ENCODE measurements around the gene ZC3H18. TPM values are rescaled to one million over a fixed set of nuclear protein-coding genes. Genes with fewer than 3 reads are reported as not detected.

The ZC3H18 gene
- total and polyA plus RNA-seq, 2 of the 4 experiments (the other 2 are of a cell fraction): 3.4 to 21.3 TPM

DNA sequence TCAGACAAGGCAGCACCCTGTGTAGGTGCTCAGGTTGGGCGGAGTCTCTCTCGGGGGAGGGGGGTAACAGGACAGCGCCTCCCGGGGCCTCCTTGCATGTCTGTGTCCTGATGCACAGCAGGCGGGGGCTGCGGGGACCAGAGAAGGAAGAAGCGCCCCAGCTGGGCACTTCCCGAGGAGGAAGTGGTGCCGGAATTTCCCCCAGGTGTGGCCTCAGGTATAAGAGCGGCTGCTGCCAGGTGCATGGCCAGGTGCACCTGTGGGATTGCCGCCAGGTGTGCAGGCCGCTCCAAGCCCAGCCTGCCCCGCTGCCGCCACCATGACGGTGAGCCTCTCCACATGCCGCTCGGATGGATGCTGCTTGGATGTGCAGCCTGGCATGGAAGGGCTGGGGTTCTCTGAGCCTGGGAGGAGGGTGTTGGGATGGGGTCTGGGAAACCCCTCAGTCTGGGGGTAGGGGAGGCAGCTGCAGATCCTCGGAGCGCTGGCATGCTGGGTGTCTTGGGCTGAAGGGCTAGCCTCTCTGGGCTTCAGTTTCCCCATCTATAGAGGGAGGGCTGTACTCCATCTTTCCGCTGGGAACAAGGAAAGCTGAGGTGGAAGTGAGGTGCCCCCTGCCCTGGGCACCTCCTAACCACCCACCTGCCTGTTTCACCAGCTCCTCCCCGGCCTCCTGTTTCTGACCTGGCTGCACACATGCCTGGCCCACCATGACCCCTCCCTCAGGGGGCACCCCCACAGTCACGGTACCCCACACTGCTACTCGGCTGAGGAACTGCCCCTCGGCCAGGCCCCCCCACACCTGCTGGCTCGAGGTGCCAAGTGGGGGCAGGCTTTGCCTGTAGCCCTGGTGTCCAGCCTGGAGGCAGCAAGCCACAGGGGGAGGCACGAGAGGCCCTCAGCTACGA, 68.4 kb downstream of the ZC3H18 start, which contains the start of gene IL17C:
Gene IL17C (plus strand): TSS at position 250 of the 908 bp plus-strand sequence. CDS start 70 bp downstream, at position 320.
- H4K20me1 ChIP-seq (ENCODE audit: insufficient read depth, low read length): peaks cover 5% of the 10 kb centered on the region
- dilution Hi-C loops (cut with HindIII; ENCODE audit: low sequenced_read_pairs, unreplicated experiment): no loop called here
- BruUV-seq (replicated peaks): no TSS peak
- no peak within 1 kb of the TSS for H3K4me2 ChIP-seq (ENCODE audit: low read depth, low read length)
- H4K8ac ChIP-seq (ENCODE audit: low read depth in 2 of 2, low read length in 2 of 2): no peak within 1 kb of the TSS
- H3K27ac ChIP-seq (ENCODE audit: insufficient read depth, low read length): no peak within 1 kb of the TSS
- H3K36me3 ChIP-seq (ENCODE audit: control insufficient read depth, insufficient read depth, low read length): peaks cover 4% of the 10 kb centered on the region; the same call in 1 of the 2 replicates
- no peak within 1 kb of the TSS for H4K91ac ChIP-seq (ENCODE audit: insufficient read depth, low read depth, low read length)
- H3K9me1 ChIP-seq (ENCODE audit: insufficient read depth, low read length): peaks cover 2% of the 10 kb centered on the region; the same call in 1 of the 2 replicates
- no peaks in the 10 kb centered on the region for H3K9me3 ChIP-seq (ENCODE audit: control insufficient read depth, insufficient read depth, low read length)
- 38% methylated on average over 10 of the region's 27 CpGs; no CpG with 5 or more reads in 1 of the 2 experiments for WGBS, 2 experiments (ENCODE audit: extremely low coverage in 2 of 2, insufficient read length in 1 of 2)
- no peak within 1 kb of the TSS for H3K4me3 ChIP-seq (ENCODE audit: insufficient read depth, low read depth, low read length)
- ChIA-PET CTCF (no interaction called here), POLR2A (ENCODE audit: unreplicated experiment) (no interaction called here)
- no peak within 1 kb of the TSS for H2BK15ac ChIP-seq (ENCODE audit: low read depth, low read length)
- no peak within 1 kb of the TSS for H3K18ac ChIP-seq (ENCODE audit: low read depth, low read length)
- no peak within 1 kb of the TSS for H2AFZ ChIP-seq (replicated peaks; ENCODE audit: low read length, poor library complexity)
- H3K14ac ChIP-seq (replicated peaks; ENCODE audit: low read depth, low read length): no peak within 1 kb of the TSS
- no peak within 1 kb of the TSS for H3K9ac ChIP-seq (ENCODE audit: low read depth, low read length)
- H2BK5ac ChIP-seq (ENCODE audit: low read depth, low read length, poor library complexity, severe bottlenecking): no peak within 1 kb of the TSS
- H3K23ac ChIP-seq (ENCODE audit: low read depth, low read length): no peak within 1 kb of the TSS
- DNase-seq (no peak), ATAC-seq (ENCODE audit: low read depth) (no peak)
- no peak within 1 kb of the TSS for H4K5ac ChIP-seq (ENCODE audit: low read depth, low read length)
- H3K4ac ChIP-seq (ENCODE audit: low read depth, low read length): no peak within 1 kb of the TSS
- no peaks in the 10 kb centered on the region for H3K79me1 ChIP-seq (ENCODE audit: low read depth in 1 of 2, low read length in 2 of 2)
- peaks cover 11% of the 10 kb centered on the region for H3K4me1 ChIP-seq (ENCODE audit: control insufficient read depth, insufficient read depth, low read length)
- intact Hi-C loops (cut with micrococcal nuclease): no loop called here
- TF ChIP-seq, protein P1, sequence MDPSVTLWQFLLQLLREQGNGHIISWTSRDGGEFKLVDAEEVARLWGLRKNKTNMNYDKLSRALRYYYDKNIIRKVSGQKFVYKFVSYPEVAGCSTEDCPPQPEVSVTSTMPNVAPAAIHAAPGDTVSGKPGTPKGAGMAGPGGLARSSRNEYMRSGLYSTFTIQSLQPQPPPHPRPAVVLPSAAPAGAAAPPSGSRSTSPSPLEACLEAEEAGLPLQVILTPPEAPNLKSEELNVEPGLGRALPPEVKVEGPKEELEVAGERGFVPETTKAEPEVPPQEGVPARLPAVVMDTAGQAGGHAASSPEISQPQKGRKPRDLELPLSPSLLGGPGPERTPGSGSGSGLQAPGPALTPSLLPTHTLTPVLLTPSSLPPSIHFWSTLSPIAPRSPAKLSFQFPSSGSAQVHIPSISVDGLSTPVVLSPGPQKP (IDR thresholded peaks at IDR 0.05; ENCODE audit: borderline replicate concordance, low read depth, low read length): no peak
- TF ChIP-seq FOS (IDR thresholded peaks at IDR 0.05; ENCODE audit: low read depth, low read length) (no peak), NFE2L2 (IDR thresholded peaks at IDR 0.05; ENCODE audit: low read depth, low read length) (no peak), MAFK (IDR thresholded peaks at IDR 0.05; ENCODE audit: low read depth, low read length) (no peak), MXI1 (IDR thresholded peaks at IDR 0.05; ENCODE audit: borderline replicate concordance, low read depth, low read length) (no peak), POLR2A (IDR thresholded peaks at IDR 0.05; ENCODE audit: low read depth, low read length) (no peak), MAZ (IDR thresholded peaks at IDR 0.05; ENCODE audit: borderline replicate concordance, low read depth, low read length) (no peak)
- TF ChIP-seq, protein P2, sequence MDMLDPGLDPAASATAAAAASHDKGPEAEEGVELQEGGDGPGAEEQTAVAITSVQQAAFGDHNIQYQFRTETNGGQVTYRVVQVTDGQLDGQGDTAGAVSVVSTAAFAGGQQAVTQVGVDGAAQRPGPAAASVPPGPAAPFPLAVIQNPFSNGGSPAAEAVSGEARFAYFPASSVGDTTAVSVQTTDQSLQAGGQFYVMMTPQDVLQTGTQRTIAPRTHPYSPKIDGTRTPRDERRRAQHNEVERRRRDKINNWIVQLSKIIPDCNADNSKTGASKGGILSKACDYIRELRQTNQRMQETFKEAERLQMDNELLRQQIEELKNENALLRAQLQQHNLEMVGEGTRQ (IDR thresholded peaks at IDR 0.05; ENCODE audit: low read depth, low read length): no peak
- H3K27me3 ChIP-seq (ENCODE audit: control insufficient read depth, insufficient read depth, low read length): peaks cover 27% of the 10 kb centered on the region
- in situ Hi-C loops (cut with MboI; ENCODE audit: low sequenced_read_pairs): no loop called here
- no peak within 1 kb of the TSS for H3K56ac ChIP-seq (ENCODE audit: extremely low read depth, insufficient read depth, low read length)
- no peak within 1 kb of the TSS for H2BK20ac ChIP-seq (ENCODE audit: low read depth, low read length)
- no peak within 1 kb of the TSS; the same call in 1 of the 2 replicates for H2AK5ac ChIP-seq (ENCODE audit: low read depth, low read length)
- H2BK120ac ChIP-seq (ENCODE audit: low read depth, low read length): no peak within 1 kb of the TSS
- no peak within 1 kb of the TSS for H2AK9ac ChIP-seq (replicated peaks; ENCODE audit: low read depth, low read length, poor library complexity)
